Measurements from ENCODE around the gene OR7A10.
A peak's percentile ranks its signal among the peaks of the same experiment; 100 is the strongest.
"Not testable (repeated sequence)": the region's sequence is repeated elsewhere in the genome, so short reads cannot be mapped to it uniquely, and the experiment has no call there.

OR7A10 gene

GRCh38 chr19:14818588-14818987 is 30.1 kb downstream of the OR7A10 start:
- no peak for DNase-seq
- TF ChIP-seq POLR2A (IDR thresholded peaks at IDR 0.05; ENCODE audit: low read length) (no peak), GATA1 (IDR thresholded peaks at IDR 0.05; ENCODE audit: low read depth, low read length) (no peak)

DNA sequence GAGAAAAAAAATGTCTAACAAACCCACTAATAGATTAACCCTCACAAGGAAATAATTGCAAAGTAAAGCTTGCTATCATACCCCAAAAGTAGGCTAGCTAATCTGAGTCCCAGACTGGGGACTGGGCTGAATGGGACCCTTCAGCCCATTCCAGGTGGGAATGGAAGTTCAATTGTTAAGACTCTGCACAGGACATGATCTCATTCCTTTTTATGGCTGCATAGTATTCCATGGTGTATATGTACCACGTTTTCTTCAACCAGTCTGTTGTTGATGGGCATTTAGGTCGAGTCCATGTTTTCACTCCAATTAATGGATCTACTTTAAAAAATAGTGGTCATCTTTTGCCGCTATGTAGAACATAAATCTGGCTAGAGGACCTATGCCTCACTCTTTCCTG is 31.7 kb downstream of the OR7A10 start:
- TF ChIP-seq GATA1 (IDR thresholded peaks at IDR 0.05; ENCODE audit: low read depth, low read length) (no peak), POLR2A (IDR thresholded peaks at IDR 0.05; ENCODE audit: low read length) (no peak)
- DNase-seq: no peak

DNA sequence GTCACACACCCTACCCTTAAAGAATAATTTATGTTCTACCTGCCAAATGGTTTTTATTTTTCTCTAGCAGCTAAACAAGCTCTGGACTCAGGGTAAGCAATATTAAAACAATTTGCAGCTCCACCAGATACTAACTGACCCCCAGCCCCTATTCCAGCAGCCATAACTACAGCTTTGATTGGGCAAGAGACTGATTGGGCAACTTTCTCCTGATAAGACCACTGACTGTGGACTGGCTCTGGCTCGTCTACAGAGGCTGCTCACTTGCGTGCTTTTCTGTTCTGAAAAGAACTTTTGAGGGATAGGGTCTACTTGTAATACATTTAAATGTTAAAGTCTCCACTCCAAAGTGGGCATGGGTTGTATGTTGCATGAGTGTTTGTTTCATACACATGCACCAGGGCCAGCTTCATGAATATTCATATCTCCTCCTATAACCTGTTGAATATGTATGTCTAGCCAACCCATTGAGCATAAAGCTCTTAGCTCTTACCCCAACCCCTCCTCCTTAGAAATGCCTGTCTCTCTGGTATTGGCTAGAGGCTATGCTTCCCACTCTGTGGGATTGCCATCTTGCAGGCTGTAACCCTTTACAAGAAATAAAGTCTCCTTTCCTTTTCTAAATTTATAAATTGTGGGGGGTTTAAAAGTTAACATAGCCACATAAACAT is 33.6 kb downstream of the OR7A10 start:
- TF ChIP-seq POLR2A (IDR thresholded peaks at IDR 0.05; ENCODE audit: low read length) (no peak), GATA1 (IDR thresholded peaks at IDR 0.05; ENCODE audit: low read depth, low read length) (no peak)
- no peak for DNase-seq

DNA sequence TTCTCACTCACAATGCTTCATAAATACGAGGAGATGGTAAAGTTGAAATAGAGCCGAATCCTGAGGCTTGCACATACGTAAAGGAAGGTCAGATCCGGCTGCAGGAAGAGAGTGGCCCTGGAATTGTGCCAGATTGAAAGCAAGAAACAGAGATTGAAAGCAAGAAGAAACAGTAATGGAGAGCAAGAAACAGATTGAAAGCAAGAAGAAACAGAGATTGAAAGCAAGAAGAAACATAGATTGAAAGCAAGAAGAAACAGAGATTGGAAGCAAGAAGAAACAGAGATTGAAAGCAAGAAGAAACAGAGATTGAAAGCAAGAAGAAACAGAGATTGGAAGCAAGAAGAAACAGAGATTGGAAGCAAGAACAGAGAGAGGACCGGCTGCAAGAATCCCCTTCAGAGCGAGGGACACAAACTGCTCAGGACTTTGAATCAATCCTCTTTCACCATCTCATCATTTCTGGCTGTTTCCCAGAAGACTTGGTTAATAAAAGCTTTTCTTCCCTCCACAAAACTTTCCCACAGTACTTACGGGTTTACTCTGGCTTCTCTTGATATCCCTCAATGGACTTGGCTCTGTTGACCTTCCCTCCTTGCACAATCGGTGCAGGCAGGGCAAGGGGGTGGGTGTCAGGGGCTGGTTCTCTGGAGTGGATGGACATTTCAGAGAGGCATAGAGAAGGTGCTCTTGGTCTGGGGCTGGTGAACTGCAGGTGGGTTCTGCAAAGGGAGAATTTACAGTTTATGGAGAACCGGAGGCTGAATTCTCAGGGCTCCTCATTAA is 39.3 kb downstream of the OR7A10 start:
- TF ChIP-seq GATA1 (IDR thresholded peaks at IDR 0.05; ENCODE audit: low read depth, low read length) (no peak), POLR2A (IDR thresholded peaks at IDR 0.05; ENCODE audit: low read length) (no peak)
- DNase-seq: no peak

- DNase-seq: no peak
- TF ChIP-seq GATA1 (IDR thresholded peaks at IDR 0.05; ENCODE audit: low read depth, low read length) (no peak), POLR2A (IDR thresholded peaks at IDR 0.05; ENCODE audit: low read length) (no peak)
Measured at GRCh38 chr19:14804765-14805164, 44.0 kb downstream of the OR7A10 start.

DNA sequence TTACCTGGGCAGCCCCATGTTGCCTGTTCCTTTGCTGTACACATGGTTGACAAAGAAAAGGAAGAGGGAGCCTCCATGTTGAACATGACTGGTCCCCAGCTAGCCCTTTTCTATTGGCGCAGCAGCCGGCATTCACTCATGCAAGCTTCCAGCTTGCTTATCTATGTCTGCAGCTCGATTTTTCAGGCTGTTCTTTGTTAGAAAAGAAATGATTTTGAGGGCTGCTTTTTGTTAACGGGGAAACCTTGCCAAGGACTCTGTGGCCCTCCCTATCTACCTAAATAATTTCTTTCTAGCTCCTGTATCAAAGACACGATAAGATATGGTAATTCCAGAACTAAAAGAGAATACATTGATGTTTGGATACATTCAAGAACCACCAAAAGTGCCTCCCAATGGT is 50.0 kb downstream of the OR7A10 start:
- no peak for DNase-seq
- no peak for TF ChIP-seq POLR2A (IDR thresholded peaks at IDR 0.05; ENCODE audit: low read length)
- TF ChIP-seq GATA1 (IDR thresholded peaks at IDR 0.05; ENCODE audit: low read depth, low read length): no peak

DNA sequence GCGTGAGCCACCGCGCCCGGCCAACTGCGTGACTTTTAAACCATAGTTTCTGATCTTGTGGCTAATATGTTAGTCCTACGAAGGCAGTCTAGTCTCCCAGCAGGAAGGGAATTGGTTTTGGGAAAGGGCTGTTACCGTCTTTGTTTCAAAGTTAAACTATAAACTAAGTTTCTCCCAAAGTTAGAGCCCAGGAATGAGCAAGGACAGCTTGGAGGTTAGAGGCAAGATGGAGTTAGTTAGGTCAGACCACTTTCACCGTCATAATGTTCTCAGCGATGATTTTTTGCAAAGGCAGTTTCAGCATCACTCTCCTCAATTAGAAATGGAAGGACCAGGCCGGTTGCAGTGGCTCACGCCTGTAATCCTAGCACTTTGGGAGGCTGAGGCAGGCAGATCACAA is 52.7 kb downstream of the OR7A10 start:
- TF ChIP-seq GATA1 (IDR thresholded peaks at IDR 0.05; ENCODE audit: low read depth, low read length) (no peak), POLR2A (IDR thresholded peaks at IDR 0.05; ENCODE audit: low read length) (no peak)
- no peak for DNase-seq

DNA sequence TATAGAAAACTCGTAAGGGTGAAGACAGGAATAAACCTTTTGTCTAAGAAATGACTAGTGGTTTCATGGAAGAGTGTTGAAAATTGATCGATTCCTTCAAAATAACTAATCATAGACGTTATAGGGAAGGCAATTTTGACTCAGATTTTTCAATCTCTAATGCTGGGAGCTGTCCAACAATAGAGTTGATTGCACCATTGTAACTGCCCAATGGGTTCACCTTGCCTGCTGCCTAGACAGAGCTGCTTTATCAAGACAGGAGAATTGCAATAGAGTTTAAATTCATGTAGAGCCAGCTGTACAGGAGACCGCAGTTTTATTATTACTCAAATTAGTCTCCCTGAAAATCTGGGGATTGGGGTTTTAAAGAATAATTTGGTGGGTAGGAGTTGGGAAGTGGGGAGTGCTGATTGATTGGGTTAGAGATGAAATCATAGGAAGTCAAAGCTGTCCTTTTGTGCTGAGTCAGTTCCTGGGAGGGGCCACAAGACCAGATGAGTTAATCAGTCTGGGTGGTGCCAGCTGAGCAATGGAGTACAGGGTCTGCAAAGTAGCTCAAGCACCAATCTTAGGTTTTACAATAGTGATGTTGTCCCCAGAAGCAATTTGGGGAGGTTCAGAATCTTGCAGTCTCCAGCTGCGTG is 53.5 kb downstream of the OR7A10 start:
- TF ChIP-seq GATA1 (IDR thresholded peaks at IDR 0.05; ENCODE audit: low read depth, low read length) (no peak), POLR2A (IDR thresholded peaks at IDR 0.05; ENCODE audit: low read length) (no peak)
- DNase-seq: peak; percentile 36 to 44

- DNase-seq: not testable (repeated sequence)
Measured at GRCh38 chr19:14792250-14792649, 56.5 kb downstream of the OR7A10 start.
